Measurements from ENCODE around the gene CMTM8.

CMTM8 gene

DNA sequence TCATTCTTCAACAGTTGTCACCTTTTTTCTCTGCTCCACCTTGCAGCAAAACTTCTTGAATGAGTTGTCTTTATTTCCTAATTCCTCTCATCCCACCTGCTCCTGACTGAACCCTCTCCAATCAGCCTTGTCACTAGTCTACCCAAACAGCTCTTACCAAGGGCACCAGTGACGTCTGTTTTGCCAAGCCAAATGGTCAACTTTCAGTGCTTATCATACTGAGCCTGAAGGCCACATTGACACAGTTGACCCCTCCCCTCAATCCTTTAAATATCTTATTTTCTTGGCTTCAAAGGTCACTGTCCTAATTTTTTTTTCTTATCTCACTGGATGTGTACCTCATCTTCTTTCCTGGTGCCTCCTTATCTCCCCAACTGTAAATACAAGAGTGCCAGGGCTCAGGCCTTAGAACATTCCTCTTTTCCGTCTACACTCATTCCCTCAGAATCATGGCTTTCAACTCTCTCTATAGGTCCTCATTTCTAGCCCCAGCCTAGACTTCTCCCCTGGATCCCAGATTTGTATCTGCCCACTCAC is 43.2 kb downstream of the CMTM8 start:
- DNase-seq: no peak

DNA sequence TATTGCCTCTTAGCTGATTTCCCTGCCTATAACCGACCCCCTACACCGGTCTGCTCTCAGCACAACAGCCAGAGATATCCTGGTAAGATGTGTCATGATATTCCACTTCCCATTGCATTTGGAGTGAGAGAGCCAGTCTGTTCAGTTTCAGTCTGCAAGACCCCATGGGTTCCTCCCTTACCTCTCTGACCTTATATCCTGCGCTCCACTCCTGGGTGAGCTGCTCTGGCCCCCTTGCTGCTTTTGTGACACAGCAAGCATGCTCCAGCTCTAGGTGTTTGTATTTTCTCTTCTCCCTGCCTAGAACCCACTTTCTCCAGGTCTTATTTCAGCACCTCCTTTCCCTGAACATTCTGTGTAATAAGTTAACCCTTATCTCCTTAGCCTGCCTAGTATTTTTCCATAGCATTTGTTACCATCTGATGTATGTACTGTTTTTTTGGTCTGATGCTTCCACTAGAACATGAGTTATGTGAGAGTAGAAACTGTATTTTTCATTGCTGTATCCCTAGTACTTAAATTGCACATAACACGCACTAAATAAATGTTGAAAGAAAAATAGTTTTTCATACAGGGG is 44.2 kb downstream of the CMTM8 start:
- no peak for DNase-seq

DNA sequence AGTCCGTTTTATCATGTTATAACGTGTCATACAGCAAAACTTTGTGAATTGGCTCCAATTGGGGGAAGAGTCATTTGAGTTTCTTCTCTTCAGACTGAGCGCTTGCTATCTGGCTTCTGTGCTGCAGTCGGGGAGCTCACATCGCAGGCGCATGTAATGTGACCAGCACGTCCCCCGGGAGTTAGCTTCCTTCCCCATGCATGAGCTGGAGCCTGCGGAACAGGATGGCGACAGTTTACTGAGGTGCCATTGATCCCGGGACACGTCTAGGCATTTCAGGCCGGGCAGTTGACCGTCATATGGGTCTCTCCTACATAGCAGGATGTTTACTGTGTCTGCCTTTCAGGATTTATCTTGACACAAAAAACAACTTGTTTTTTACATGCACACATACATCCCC is 44.8 kb downstream of the CMTM8 start:
- DNase-seq: no peak

DNA sequence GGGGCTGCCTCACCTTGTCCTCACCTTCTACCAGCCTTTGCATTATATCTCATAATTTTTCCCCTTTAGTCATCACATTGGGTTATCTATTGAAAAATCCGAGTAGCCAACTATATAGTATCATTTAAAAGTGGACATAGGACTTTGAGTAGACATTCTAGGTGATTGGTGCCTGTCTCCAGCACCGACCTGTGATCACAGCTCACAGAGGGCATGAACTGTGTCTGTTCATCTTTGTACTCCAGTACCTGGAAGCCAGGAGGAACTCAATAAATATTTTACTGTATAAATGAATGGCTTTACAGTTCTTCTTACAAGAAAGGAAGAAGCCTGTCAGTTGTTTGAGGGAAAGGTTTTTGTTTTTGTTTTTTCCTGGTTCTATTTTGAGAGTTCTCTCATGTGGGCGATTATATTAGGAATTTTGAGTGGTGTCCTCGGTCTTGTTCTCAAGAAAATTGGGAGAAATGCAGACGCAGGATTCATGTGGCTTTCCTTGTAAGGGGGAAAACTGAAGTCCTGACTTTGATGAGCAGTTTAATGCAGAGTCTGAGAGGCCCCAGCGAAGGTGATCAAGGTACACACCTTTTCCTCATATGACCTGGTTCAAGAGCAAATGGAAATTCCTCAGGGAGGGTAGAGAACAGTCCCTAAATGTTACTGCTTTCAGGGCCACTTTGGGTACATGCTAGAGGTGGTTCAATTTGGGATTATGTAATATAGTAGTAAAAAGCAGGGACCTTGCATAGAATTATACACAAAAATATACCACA is 46.1 kb downstream of the CMTM8 start:
- DNase-seq: no peak

DNA sequence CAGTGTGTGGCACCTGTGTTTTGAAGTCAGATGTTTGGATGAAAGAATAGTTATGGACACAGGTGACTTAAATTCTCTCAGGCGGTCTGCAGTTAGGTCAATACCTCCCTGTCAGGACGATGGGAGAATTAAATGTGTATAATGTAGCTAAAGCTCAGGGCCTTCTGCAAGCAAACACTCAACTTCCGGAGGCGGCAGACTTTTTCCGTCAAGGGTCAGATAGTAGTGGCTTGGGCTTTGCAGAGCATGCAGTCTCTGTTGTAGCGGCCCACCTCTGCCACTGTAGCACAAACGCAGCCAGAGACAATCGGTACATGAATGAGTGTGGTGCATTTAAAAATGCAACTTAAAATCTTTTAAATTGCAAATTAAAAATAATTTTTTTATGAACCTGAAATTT is 47.4 kb downstream of the CMTM8 start:
- DNase-seq: no peak

DNA sequence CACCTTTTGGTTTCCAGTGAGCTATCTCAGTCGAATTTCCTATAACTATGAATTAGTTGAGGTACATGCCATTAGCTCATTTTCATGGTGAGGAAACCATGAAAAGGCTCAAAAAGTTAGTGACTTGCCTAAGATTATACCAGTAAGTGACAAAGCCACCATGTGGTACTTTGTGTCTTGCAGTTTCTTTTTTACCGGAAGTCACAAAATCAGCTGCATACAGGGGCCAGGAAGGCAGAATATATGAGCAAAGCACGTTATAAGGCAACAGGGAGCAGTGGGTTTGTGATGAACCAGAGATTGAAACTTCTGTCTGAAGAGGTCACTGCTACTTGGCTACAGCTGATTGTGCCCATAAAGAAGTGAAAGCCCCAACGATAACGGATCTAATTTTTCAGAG is 50.3 kb downstream of the CMTM8 start:
- DNase-seq: no peak

DNA sequence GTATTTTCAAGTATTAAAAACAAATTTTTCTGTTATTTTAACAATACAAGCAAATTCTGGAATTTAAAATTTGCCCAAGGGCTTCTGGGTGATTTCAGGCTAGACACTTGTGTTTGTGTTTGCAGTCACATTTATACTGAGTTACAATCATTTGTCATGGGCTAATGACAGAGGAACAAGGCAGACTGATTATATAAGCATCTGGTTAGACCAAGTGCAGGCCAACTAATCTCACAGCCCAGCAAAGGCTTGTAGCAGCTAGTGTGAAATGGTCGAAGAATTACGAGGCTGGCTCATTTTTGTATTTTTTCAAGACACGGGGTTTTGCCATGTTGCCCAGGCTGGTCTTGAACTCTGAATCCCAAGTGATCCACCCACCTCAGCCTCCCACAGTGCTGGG is 52.1 kb downstream of the CMTM8 start:
- no peak for DNase-seq

DNA sequence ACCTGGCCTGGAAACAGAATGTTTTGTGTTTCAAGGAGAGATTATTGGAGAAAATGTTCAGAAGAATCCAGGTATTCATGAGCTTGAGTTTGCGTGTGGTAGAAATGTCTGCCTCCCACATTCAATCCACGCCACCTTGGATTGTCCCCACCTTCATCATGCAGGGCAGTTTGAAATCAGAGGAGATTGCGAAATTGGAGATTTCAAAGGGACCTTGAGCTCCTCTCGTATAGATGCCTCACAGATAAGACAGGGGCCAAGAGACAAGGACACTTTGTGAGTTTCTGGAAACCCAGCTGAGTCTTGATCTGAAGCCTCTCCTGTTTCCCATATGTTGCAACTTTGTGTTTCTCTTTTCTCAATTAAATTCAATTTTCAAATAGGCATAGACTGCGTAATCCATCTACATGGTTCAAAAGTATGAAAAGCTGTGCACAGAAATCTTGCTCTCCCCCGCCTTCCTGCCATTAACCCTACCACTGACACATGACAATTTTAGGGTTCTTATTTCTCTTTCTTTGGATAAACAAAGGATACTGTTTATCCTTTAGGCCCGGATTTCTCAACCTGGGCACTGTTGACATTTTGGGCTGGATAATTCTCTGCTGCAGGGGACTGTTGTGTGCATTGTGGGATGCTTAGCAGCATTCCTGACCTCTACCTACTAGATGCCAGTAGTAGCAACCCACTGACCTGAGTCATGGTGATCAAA is 53.8 kb downstream of the CMTM8 start:
- DNase-seq: no peak

DNA sequence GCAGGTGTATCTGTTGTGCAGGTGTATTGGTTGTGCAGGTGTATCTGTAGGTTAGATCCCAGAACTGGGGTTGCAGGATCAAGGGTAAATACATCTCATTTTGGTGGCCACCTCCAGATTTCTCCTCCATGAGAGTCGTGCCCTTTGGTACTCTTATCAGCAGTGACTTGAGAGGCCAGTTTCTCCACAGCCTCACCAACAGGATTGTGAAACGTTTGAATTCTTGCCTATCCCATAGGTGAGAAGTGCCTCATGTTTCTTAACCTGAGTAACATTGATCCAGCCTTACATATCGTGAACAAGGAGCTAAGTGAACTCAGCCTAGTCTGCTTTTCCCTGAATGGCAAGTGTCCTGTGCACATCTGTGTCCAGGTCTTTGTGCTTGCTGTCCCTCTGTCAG is 55.4 kb downstream of the CMTM8 start:
- no peak for DNase-seq

DNA sequence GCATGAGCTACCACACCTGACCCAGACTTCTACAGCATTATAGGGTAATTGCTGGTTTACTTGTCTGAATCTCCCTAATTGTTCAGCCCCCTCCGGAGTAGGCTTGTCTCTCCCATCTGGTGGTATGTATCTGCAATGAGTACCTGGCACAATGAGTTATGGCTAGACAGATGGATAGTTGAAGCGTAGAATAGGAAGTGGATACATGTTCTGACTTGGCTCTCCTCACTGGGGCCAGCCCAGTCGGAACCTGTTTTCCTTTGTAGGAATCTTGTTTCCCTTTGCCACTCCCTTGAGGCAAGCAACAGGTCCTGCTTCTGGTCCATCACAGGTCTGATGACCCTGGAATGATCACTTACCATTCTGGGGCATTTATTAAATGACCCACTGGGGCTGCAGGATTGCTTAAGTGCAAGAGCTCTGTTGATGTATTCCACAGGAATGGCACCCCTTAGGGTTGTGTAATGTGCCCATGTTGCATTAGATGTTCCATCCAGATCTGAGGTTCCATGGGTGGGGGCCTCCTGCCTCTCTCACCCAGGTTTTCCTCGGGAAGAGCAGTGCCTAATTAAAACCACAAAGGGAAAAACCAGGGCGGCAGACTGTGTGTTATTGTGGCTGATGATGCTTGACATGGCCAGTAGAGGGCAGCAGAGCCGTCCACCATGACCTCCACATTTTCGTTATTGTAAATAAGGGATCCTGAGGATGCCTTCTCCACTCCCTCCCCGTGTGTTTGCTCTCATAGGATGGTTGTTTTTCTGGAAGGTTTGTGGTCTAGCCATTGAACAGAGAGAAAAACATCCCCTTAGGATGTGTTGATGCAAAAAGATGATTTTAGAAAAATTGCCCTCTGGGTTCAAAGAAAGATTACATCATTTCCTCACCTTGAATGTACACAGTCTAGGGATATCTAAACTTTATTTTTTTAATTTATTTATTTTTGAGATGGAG is 58.0 kb downstream of the CMTM8 start:
- DNase-seq: peak; percentile 47

DNA sequence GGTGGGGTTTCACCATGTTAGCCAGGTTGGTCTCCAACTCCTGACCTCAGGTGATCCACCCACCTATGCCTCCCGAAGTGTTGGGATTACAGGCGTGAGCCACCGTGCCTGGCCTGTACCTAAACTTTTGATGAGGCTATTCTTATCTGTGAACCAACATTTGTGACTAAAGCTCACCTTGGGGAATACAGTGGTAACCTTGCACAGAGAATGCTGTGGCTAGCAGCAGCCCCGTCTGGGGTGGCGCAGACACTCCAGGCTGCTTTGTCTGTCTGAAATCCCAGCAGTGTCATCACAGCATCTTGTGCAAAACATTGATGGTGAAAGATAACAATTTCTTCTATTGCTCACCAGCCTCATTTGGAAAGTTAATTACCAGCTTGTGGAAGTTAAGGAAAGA is 58.9 kb downstream of the CMTM8 start:
- DNase-seq: no peak

DNA sequence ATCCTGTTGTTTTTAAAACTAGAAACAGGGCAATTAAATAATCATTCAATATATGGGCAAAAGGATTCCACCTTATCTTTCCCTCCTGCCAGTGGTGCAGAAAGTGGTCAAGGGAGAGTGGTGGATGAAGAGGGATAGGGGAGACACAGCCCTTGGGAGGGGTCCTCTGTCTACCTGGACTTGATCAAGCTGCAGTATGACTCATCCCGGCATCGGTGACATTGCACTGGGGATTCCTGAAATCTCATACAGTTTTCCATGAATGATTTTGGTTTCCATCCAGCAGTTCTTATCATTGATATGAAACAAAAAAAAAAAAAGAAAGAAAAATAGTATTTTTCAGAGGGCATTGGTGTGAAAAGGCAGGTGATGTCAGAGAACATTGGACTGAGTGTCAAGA is 62.9 kb downstream of the CMTM8 start:
- no peak for DNase-seq

DNA sequence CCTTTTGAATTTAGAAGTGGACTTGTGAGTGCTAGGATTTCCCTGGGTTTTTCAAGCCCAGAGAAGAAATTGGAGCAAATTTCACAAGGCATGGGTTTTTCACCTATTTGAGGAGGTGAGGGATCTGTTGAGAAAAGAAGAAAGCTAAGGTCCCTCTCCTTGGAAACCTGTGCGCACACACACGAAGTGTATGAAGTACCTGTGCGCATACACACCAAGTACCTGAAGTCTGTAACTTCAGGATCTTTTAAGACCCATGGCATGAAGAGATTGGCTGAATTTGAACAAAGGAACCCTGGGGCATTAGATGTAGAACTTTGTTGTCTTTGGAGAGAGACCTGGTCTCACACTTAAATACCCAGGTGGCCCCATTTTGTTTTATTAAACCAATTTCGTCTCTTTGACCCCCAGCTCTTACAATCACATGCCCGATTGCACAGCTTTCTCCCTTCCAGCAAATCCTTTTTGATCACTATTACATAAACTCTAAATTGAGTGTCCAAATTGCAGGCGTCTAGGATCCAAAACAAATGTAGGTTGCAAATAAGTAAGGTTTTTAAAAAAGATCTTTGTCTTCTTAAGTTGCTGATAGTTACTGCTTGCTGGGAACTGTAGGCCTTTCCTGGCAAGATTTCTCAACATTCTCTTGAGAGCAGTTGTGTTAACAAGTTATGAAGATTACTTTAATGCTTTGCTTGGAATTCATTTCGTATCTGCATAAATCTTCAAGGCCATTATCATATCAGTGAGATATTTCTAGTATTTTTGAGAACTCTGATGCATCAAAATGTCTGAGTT is 64.3 kb downstream of the CMTM8 start:
- no peak for DNase-seq

DNA sequence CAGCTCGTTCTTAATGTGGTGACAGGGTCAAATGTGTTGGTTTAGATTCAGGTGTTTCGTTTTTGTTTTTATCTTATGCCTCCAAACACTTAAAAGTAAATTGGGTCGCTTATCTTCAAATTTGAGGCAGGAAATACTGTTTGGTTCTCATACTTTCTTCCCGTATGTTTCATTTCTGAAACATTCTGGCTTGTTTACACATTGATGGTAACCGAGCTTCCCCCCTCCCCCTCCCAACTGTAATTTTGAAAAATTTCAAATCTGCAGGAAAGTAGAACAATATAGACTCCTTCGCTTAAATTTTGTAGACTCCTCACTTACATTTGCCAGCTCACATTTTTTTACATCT is 64.9 kb downstream of the CMTM8 start:
- no peak for DNase-seq

DNA sequence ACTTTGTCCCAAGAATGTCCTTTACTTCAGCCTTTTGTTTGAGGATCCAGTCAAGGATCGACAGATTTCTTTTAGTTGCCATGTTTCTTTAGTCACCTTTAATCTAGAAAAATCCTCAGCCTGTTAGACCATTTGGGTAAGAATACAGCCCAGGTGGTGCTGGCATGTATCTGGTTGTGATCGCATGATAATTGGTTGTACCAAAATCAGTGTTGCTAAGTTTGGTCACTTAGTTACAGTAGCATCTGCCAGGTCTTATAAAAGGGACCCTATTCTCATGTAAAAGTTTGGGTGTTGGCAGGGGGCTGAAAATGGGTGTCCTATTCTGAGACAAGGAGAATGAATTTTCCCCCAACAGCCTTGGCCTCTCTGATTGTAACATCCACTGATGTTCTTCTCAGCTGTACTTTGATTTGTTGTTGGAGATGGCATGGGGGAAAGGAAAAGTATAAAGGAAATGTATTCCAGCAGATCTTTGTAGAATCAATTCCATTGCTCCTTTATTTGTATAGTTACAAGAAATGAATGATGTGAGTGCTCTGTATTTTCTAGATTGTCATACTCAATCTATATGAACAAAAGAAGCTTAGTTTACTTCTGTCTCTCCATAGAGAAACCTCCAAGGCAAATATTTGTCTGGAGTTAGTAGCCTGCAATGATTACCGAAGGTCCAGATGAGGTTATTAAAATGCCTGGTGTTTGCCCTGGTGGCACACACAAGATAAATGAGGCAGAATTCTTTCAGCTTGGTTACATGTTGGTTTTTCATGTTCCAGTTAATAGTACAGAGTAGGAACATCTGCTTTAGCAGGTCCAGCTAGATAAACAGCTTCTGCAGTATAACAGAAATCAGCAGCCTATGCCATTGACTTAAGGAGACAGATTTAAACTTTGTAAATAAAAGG is 65.7 kb downstream of the CMTM8 start:
- peak; percentile 26 for DNase-seq

DNA sequence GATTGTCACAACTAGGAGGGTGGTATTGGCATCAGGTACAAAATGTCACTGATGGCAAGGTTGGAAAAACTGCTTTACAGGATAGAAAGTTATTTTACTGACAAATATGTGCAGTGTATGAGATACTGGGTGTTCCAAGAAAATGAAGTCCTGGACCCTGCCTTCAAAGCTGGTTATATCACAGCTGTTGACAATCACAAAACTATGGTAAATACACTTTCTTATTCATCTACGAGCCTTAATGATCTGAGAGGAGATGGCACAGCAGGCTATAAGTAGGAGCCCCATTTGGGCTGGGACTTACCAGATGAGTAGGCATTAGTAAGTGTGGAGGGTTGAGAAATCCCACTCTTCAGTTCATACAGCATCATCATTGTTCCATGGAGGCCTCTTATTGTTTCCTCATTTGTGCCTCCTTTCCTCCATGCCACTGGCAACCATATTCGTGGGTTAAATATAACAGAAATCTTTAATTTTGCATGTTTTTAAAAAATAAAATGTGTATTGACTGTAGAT is 66.9 kb downstream of the CMTM8 start:
- no peak for DNase-seq

DNA sequence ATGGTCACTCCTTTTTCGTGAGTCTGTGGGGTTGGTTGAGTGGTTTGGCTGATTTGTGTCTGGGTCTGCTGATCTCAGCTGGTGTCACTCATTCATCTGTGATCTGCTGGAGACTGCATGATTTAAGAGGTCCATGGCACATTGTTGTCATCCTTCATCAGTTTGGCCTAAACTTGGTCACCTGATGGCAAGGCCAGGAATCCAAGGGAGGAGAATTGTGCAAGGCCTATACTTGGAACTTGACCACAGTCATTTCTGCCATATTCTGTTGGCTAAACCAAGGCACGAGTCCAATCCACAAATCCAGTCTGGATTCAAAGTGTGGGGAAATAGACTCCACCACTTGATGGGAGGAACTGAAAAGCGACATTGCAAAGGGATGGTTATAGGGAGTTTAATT is 67.6 kb downstream of the CMTM8 start:
- no peak for DNase-seq

DNA sequence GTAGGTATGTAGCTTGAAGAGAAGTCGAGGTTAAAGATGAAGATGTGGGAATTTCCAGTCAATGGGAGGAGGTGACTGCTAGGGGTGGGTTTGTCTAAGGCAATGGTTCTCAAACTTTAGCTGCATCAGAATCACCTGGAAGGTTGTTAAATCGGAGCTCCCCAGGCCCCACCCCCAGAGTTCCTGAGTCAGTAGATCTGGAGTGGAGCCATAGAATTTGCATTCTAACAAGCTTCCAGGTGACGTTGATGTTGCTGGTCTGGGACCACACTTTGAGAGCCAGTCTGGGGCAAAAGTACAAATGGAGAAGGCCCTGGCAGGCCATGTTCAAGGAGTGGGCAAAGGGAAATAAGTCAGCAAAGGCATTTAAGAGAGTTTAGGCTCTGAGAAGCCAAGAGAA is 69.1 kb downstream of the CMTM8 start:
- no peak for DNase-seq

DNA sequence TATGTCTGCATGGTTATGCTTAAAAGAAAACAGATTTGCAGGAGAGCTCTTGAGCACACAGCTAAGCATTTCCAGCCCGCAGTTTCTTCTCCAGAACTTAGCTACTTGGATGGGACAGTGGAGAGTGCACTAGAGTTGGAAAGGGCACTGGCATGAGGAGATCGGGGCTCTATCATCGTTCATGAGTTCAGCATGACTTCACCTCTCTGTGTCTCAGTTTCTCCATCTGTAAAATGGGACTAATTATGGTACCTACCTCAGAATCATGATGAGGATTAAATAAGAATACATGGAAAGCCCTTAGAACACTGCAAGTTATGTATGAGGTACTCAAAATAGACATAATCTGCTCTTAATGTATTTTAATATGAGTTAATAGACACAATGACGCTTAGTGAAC is 69.9 kb downstream of the CMTM8 start:
- DNase-seq: no peak

DNA sequence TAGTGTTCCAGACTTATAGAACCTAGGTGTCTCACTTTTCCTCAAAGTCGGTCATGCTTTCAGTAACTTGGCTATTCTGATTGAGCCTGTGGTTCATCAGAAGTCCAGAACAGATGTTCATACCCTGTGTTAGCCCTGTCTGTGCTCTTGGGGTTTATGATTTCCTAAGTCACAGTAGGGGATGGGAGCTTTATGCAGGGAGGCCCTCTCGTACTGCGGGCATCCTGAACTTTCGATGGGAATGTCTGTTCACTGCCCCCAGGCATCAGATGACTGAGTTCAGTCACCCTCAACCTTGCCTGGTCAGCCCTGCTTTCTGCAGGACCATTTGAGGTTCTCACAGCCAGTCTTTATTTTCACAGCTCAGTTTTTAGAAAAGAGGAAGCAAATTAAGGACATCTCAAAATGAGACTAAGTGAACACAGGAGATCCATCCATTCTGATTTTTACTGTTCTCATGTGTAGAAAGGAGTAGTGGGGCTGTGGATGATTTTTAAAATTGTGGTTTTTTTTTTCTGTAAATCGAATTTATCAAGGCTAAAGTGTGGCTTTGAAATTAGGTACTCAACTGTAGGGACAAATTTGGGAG is 71.3 kb downstream of the CMTM8 start:
- DNase-seq: no peak

Data from NCI-H2029 (cell line).